GF-D8 (cell line): ENCODE data around the gene SMARCE1.

Source experiments
- DNase-seq: peaks from one replicate; lab custom pipeline; 2025; lab: John Stamatoyannopoulos, UW

Gene SMARCE1

DNA sequence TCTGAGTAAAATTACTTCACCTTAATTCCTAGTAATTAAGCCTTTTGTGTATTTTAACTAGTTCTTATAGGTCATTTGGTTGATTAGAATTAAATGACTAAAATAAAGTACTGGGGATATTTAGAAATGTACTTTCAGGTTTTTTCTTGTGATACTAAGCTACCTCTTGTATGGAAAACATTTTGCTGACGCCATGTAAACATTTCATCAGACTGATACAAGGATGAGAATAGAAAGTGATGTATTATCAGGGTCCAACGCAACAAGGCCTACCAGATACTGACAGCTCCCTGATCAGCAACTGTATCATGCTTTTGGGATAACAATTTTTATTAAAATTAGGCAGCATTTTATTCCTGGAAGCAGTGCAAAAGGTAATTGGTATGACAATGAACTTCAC, 1.7 kb downstream of the SMARCE1 start:
- no peak for DNase-seq

GRCh38 chr17:40645291-40645690, 2.3 kb downstream of the SMARCE1 start:
- DNase-seq, result no peak

- no peak for DNase-seq
These were observed 9.7 kb downstream of the SMARCE1 start for GRCh38 chr17:40637931-40638330.

GRCh38 chr17:40633871-40634270, 13.7 kb downstream of the SMARCE1 start:
- no peak for DNase-seq

- no peak for DNase-seq
These were observed 15.4 kb downstream of the SMARCE1 start for GRCh38 chr17:40632216-40632615.

DNA sequence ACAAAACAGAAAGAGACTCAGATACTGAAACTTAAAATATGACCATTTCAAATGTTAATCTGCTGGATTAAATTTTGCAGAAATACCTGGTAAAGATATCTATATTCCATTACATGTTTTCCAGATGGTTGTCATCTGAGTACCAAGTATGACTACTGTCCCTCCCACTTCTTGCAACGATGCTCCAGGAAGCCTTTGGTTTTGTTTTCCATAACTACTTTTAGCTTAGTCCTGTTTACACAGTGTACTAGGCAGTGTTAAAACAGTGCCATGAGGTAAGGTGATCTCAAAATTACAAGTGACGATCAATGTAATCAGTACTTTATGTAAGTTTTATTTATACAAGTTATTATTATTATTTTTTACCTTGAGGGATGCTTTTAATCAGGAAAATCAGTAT, 17.8 kb downstream of the SMARCE1 start:
- DNase-seq, result no peak

- no peak for DNase-seq
These were observed 22.3 kb downstream of the SMARCE1 start for GRCh38 chr17:40625311-40625710.

- DNase-seq, result no peak
These were observed 24.0 kb downstream of the SMARCE1 start for GRCh38 chr17:40623419-40624210.

GRCh38 chr17:40622509-40622928, 25.1 kb downstream of the SMARCE1 start:
- no peak for DNase-seq

GRCh38 chr17:40621578-40621977, 26.0 kb downstream of the SMARCE1 start:
- no peak for DNase-seq

DNA sequence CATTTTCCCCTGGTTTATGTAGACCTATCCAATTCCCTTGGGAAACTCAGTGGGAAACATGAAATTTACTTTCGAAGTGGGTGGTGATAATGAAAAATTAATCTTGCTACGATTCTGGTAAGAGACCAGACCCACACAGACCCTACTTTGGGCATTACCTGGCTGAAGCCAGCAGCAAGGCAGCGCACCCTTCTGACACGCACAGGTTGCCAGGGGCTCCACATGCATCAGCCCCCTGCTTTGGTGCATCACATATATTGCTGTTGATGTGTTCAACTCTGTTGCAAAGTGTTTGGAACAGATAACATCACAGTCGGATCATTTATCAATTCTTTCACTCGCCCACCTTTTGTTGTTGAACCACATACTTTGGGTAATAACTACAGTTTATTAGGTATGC, 26.6 kb downstream of the SMARCE1 start:
- no peak for DNase-seq

DNA sequence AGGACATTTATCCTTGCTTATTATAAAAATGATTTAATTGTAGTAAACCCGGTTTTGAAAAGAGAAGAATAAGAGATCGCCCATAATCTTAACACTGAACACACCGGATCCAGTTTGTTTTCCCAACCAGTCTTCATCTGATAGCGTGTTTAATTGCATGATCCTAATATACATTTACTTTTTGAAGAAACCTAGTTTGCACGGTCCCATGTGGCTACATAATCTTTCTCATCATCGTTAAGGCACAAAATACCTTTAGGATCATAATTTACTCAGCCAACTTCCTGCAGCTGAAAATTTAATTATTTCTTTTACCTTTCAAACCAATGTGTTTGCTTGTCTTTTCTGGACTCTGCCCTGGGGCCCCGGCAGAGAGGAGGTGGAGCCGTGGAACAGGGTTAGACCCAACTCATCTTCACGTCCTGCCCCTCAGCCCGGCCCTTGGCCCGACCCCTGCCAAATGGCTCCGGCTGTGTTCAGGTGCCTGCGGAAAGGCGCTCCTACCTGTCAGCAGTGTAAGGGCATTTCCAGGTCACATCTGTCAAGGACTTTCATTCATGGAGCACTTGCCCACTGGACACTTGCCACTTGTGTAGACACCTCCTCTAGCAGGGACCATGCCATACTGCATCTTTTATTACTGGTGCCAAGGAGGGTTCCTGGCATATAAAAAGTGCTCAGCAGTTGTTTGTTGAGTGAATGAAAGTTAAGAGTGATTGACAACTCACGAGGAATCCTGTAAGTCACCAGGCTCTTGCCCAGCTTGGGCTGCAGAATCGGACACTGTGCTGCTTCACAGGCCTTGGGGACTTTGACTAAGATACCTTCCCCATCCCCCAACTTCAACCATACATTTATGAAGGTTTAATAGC, 28.6 kb downstream of the SMARCE1 start:
- DNase-seq, result no peak

GRCh38 chr17:40617678-40618240, 29.9 kb downstream of the SMARCE1 start:
- DNase-seq, result no peak

DNA sequence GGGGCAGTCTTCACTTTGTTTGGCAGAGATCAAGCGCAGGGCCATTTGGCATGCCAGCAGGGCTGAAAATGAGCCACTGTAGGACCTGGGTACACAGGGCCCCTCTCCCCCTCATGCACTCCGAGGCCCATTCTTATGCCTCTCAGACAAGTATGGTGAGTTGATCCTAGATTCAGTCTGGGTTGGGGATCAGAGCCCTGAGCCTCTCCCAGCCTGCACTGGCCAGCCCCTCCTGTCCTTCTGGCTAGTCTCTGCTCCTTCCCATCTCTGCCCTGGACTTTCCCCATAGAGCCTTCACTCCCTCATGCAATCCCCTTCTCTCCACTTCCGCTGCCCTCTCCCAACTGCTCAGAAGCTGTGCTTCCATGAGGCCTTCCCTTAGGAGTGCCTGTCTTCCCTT, 31.0 kb downstream of the SMARCE1 start:
- DNase-seq, result no peak

DNA sequence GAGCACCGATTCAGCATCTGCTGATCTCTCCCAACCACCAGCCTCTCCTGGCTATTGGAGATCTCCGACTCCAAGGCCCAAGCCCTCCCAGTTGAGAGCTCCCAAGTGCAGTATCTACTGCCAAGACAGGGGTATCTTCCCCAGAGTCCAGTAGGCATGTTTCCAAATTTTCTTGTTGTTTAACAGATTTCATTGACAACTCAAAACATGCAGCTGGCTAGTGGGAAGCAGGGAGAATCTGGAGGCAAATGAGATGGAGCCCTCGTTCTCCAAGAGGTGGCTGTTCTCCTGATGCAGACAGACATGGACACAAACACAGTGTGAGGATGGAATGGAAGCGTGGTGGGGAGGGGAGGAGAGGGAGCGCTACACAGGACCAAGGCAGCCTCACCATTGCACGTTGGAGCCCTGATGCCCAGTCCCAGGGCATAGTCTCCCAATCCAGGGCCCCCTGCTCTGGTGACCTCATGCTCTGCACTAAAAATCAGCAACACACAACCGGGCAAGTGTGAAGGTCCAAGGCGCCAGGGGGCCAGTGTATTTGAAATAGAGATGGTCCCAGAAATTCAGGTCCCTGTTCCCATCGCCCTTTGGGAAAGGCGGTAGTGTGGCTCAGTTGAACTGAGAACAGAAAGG, 31.7 kb downstream of the SMARCE1 start:
- DNase-seq, result no peak

DNA sequence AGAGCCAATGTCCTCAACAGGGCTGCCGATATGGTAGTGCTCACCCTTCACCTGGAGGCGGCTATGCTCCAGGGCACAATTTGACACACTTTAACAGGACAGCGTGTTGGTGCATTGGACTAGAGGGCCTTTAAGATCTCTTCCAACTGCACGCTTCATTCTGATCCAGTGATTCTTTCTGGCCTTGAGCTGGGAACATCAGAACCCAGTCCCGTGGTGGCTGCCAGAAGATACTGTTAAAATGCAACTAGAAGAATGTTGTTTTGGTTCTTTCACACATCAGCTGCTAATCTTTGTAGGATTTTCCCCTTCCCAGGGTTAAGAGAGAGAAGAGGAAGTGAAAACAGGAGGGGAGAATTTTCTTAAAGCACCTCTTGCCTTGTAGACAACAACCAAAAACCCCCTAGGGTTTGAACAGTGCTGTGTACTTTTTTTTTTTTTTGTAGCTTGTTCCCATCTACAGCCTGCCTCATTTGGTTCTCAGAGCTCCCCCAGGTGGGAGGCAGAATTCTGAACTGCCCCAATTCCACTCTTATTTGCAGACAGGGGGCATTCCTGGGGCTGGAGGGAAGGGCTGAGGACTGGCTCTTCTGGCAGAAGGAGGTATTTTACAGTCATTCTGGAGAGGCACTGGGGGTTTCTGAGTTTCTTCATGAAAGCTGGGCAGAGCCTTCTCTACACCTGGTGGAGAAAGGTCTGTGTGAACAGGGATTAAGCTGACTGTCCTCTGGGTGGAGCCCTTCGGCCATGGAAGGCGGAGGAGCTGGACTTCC, 32.4 kb downstream of the SMARCE1 start:
- DNase-seq, result no peak

DNA sequence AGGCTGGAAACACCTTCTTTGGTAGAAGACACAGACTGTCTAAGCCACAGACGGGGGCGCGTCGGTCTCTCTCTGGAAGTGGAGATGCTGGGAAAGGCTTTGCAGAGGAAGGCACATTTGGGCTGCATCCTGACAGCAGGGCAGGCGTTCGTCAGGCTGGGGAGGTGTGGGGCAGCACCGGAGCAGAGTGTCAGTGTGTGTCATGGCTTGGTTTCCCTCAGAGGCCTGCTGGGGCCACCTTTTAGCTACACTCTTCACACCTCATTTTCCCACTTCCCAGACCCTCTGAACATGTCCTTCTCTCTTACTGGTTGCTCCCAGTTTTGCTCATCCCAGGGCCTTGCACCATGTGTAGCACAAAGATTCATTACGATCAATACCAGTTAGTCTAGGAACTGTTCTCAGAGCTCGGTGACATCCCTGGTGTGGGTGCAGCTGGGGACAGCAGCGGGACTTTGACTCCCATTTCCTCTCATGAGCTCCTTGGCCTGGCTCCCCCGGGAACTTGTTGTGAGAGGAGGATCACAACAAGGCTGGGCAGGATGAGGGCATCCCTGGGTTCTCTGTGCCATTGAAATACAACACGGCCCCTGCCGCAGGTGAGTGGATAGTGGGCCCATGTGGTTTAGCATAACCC, 33.1 kb downstream of the SMARCE1 start:
- no peak for DNase-seq

GRCh38 chr17:40613467-40614154, 34.0 kb downstream of the SMARCE1 start:
- no peak for DNase-seq

DNA sequence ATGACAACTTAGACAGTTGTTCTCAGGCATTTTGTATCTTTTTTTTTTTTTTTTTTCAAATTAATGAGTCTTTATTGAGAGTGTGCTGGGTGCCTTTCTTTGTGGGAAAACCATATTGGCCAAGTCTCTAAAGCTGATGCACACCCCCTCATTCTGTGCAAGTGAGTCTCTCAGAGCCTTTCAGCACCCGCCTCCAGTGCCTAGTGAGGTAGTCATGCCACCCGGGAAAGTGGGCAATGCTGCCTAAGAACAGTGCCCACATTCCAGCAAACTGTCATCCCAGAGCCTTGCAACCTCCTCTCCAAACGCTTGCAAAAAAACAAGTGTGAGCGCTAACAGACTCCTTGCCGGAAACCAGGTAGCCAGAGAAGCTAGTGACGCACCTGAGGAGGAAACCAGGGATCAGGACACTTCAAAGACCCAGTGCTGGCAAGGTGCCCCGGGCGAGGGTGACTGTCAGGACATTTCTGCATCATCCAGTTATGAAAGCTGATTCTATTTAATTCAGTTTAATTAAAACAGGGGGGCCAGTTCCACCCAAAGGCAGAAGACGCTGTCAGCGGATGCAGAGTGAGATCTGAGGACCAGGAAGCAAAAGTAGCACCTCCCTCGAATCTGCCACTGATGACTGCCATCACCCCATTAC, 34.9 kb downstream of the SMARCE1 start:
- DNase-seq, result no peak
